GM12874 (cell line): ENCODE results near the gene KLKB1.

ENCODE experiments used
- CTCF ChIP-seq: IDR thresholded peaks from 2 replicates; pipeline ENCODE4 v1.5.1; 2011; ENCODE audit warnings: low read depth, mild to moderate bottlenecking, control low read depth, low read length, moderate library complexity; ENCODE audit not compliant: insufficient read depth

KLKB1 gene

GRCh38 chr4:186260117-186260503 is 32.8 kb downstream of the KLKB1 start:
- no peak for TF ChIP-seq CTCF

- TF ChIP-seq CTCF, result no peak
Observed at GRCh38 chr4:186260504-186261448, 33.5 kb downstream of the KLKB1 start.

GRCh38 chr4:186264660-186265059 is 37.4 kb downstream of the KLKB1 start:
- TF ChIP-seq CTCF, result no peak

- no peak for TF ChIP-seq CTCF
Observed at GRCh38 chr4:186265683-186266652, 38.7 kb downstream of the KLKB1 start, which contains the start of gene F11. Gene F11 (plus strand): TSS chr4:186266189. CDS start chr4:186267137, 948 bp downstream.

GRCh38 chr4:186266729-186267456 is 39.6 kb downstream of the KLKB1 start:
- TF ChIP-seq CTCF, result no peak

GRCh38 chr4:186271081-186271678 is 43.9 kb downstream of the KLKB1 start:
- TF ChIP-seq CTCF, result no peak
